HEK293 (cell line): ENCODE results near the gene CUL7.

ENCODE experiments used
- KLF8 ChIP-seq: fragments of 450-650 bp; formaldehyde crosslinking; IDR thresholded peaks from 2 replicates; pipeline ENCODE4 v1.5.1; 2016; ENCODE audit warnings: missing biosample characterization, missing genetic modification characterization
- MEIS1 ChIP-seq: sonication (generic); formaldehyde crosslinking; IDR thresholded peaks from 2 replicates; pipeline ENCODE4 v1.8.1; 2022; ENCODE audit warnings: missing genetic modification reagents, mild to moderate bottlenecking, borderline replicate concordance
- RBAK ChIP-seq: fragments of 450-650 bp; formaldehyde crosslinking; IDR thresholded peaks from 2 replicates; pipeline ENCODE4 v1.5.1; 2016; ENCODE audit warnings: missing biosample characterization, missing genetic modification characterization
- SCRT1 ChIP-seq: fragments of 450-650 bp; formaldehyde crosslinking; IDR thresholded peaks from 2 replicates; pipeline ENCODE4 v1.5.1; 2016; ENCODE audit warnings: missing biosample characterization, missing genetic modification characterization, borderline replicate concordance
- YY2 ChIP-seq: fragments of 450-650 bp; formaldehyde crosslinking; IDR thresholded peaks from 2 replicates; pipeline ENCODE4 v1.5.1; 2016; ENCODE audit warnings: missing biosample characterization, missing genetic modification characterization
- ZBTB21 ChIP-seq: fragments of 450-650 bp; formaldehyde crosslinking; IDR thresholded peaks from 2 replicates; pipeline ENCODE4 v1.5.1; 2017; ENCODE audit warnings: missing biosample characterization, missing genetic modification characterization
- ZNF146 ChIP-seq: fragments of 450-650 bp; formaldehyde crosslinking; IDR thresholded peaks from 2 replicates; pipeline ENCODE4 v1.5.1; 2016; ENCODE audit warnings: missing biosample characterization, missing genetic modification characterization
- ZNF169 ChIP-seq: fragments of 450-650 bp; formaldehyde crosslinking; IDR thresholded peaks from 2 replicates; pipeline ENCODE4 v1.5.1; 2016; ENCODE audit warnings: missing biosample characterization, missing genetic modification characterization
- ZNF184 ChIP-seq: fragments of 450-650 bp; IDR thresholded peaks from 2 replicates; pipeline ENCODE4 v1.5.1; 2018; ENCODE audit warnings: missing biosample characterization, mild to moderate bottlenecking, missing genetic modification characterization
- ZNF19 ChIP-seq: fragments of 450-650 bp; formaldehyde crosslinking; IDR thresholded peaks from 2 replicates; pipeline ENCODE4; 2016; ENCODE audit warnings: missing biosample characterization, missing genetic modification characterization, low read depth
- ZNF211 ChIP-seq: fragments of 450-650 bp; formaldehyde crosslinking; IDR thresholded peaks from 2 replicates; pipeline ENCODE4 v1.5.1; 2016; ENCODE audit warnings: low read depth, missing biosample characterization, missing genetic modification characterization
- ZNF23 ChIP-seq: fragments of 450-650 bp; formaldehyde crosslinking; IDR thresholded peaks from 2 replicates; pipeline ENCODE4 v1.5.1; 2016; ENCODE audit warnings: missing biosample characterization, missing genetic modification characterization, borderline replicate concordance
- ZNF292 ChIP-seq: fragments of 450-650 bp; formaldehyde crosslinking; IDR thresholded peaks from 2 replicates; pipeline ENCODE4 v1.5.1; 2016; ENCODE audit warnings: low read depth, missing biosample characterization, missing genetic modification characterization, borderline replicate concordance
- ZNF391 ChIP-seq: fragments of 450-650 bp; formaldehyde crosslinking; IDR thresholded peaks from 2 replicates; pipeline ENCODE4 v1.5.1; 2016; ENCODE audit warnings: low read depth, missing biosample characterization, missing genetic modification characterization, borderline replicate concordance
- ZNF48 ChIP-seq: fragments of 450-650 bp; formaldehyde crosslinking; IDR thresholded peaks from 2 replicates; pipeline ENCODE4 v1.5.1; 2016; ENCODE audit warnings: missing biosample characterization, missing genetic modification characterization
- ZNF585B ChIP-seq: fragments of 450-650 bp; formaldehyde crosslinking; IDR thresholded peaks from 2 replicates; pipeline ENCODE4 v1.5.1; 2016; ENCODE audit warnings: missing biosample characterization, missing genetic modification characterization
- ZNF670 ChIP-seq: fragments of 450-650 bp; formaldehyde crosslinking; IDR thresholded peaks from 2 replicates; pipeline ENCODE4 v1.5.1; 2016; ENCODE audit warnings: missing biosample characterization, missing genetic modification characterization, low read depth
- ZNF777 ChIP-seq: fragments of 450-650 bp; formaldehyde crosslinking; IDR thresholded peaks from 2 replicates; pipeline ENCODE4 v1.5.1; 2017; ENCODE audit warnings: missing biosample characterization, missing genetic modification characterization, borderline replicate concordance
- ZNF785 ChIP-seq: fragments of 450-650 bp; formaldehyde crosslinking; IDR thresholded peaks from 2 replicates; pipeline ENCODE4 v1.5.1; 2016; ENCODE audit warnings: missing biosample characterization, missing genetic modification characterization
- ZNF843 ChIP-seq: fragments of 450-650 bp; formaldehyde crosslinking; IDR thresholded peaks from 2 replicates; pipeline ENCODE4 v1.5.1; 2016; ENCODE audit warnings: missing biosample characterization, missing genetic modification characterization
- TF ChIP-seq, protein P1 (sequence below): fragments of 450-650 bp; formaldehyde crosslinking; IDR thresholded peaks from 2 replicates; pipeline ENCODE4 v1.5.1; 2016; ENCODE audit warnings: missing biosample characterization, missing genetic modification characterization
- TF ChIP-seq, protein P2 (sequence below): fragments of 450-650 bp; formaldehyde crosslinking; IDR thresholded peaks from 2 replicates; pipeline ENCODE4 v1.5.1; 2016; ENCODE audit warnings: missing biosample characterization, missing genetic modification characterization, low read depth
- TF ChIP-seq, protein P3 (sequence below): fragments of 450-650 bp; formaldehyde crosslinking; IDR thresholded peaks from 2 replicates; pipeline ENCODE4 v1.5.1; 2016; ENCODE audit warnings: missing biosample characterization, missing genetic modification characterization
- TF ChIP-seq, protein P4 (sequence below): IDR thresholded peaks from 2 replicates; pipeline ENCODE4 v1.6.1; 2011; ENCODE audit warnings: mild to moderate bottlenecking, low read depth, low read length, borderline replicate concordance
- TF ChIP-seq, protein P5 (sequence below): fragments of 450-650 bp; formaldehyde crosslinking; IDR thresholded peaks from 2 replicates; pipeline ENCODE4 v1.5.1; 2016; ENCODE audit warnings: missing biosample characterization, missing genetic modification characterization
- TF ChIP-seq, protein P6 (sequence below): fragments of 450-650 bp; formaldehyde crosslinking; IDR thresholded peaks from 2 replicates; pipeline ENCODE4 v1.5.1; 2016; ENCODE audit warnings: missing biosample characterization, missing genetic modification characterization

The CUL7 gene

DNA sequence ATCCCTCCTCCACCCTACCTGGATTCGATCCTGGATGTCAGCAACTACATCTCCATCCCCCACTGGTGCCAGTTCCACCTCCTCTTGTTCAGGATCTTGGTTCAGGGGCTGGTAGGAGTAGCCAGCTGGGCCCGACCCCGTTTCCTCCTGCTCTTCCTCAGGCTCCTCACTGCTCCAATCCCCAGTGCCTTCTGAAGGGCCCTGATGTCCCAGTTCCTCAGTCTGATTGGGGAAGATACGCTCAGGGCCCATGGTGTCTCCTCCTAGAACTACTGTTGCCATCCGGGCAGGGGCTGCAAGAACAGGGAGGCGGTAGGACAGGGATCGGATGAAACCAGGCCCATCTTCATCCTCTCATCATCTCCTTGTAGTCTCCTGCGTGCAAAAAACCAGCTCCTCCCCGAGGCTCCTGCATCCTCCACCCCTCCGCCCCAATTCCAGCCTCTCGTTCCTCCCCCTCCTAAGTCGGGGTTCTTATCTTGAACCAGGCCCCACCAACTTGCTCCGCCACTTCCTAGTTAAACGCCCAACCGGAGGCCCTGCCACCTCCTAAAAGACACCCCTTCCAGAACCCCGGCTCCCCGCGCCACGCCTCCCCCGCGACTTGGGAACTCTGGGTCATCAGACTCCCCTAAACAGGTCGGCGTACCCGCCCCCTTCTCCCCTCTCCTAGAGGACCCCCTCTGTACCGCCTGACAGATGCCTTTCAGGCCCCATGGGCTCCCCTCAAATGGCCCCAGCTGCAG lies 40.4 kb downstream of the CUL7 start (continued):
- TF ChIP-seq YY2 (tag by site-specific recombination) (no peak), ZNF211 (tag by site-specific recombination) (no peak), ZNF19 (tag by site-specific recombination) (no peak), SCRT1 (tag by site-specific recombination) (no peak), ZNF184 (tag by site-specific recombination) (no peak), ZNF391 (tag by site-specific recombination) (0 out of 2 replicates have a peak, but pooled peaks have one; percentile 62), ZNF785 (tag by site-specific recombination) (no peak), RBAK (no peak), ZNF292 (tag by site-specific recombination) (no peak), KLF8 (tag by site-specific recombination) (no peak; the same call in 1 of the 2 replicates), ZNF843 (tag by site-specific recombination) (peak; percentile 30; the same call in 1 of the 2 replicates), ZNF23 (tag by site-specific recombination) (no peak), ZNF777 (no peak), MEIS1 (CRISPR knock-in tag) (no peak), ZNF169 (tag by site-specific recombination) (no peak), ZBTB21 (peak; percentile 45; the same call in 1 of the 2 replicates), ZNF585B (no peak), ZNF146 (tag by site-specific recombination) (no peak), ZNF670 (tag by site-specific recombination) (no peak), ZNF48 (no peak)
- TF ChIP-seq, protein P1, sequence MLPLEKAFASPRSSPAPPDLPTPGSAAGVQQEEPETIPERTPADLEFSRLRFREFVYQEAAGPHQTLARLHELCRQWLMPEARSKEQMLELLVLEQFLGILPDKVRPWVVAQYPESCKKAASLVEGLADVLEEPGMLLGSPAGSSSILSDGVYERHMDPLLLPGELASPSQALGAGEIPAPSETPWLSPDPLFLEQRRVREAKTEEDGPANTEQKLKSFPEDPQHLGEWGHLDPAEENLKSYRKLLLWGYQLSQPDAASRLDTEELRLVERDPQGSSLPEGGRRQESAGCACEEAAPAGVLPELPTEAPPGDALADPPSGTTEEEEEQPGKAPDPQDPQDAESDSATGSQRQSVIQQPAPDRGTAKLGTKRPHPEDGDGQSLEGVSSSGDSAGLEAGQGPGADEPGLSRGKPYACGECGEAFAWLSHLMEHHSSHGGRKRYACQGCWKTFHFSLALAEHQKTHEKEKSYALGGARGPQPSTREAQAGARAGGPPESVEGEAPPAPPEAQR (tag by site-specific recombination), result no peak
- TF ChIP-seq, protein P2, sequence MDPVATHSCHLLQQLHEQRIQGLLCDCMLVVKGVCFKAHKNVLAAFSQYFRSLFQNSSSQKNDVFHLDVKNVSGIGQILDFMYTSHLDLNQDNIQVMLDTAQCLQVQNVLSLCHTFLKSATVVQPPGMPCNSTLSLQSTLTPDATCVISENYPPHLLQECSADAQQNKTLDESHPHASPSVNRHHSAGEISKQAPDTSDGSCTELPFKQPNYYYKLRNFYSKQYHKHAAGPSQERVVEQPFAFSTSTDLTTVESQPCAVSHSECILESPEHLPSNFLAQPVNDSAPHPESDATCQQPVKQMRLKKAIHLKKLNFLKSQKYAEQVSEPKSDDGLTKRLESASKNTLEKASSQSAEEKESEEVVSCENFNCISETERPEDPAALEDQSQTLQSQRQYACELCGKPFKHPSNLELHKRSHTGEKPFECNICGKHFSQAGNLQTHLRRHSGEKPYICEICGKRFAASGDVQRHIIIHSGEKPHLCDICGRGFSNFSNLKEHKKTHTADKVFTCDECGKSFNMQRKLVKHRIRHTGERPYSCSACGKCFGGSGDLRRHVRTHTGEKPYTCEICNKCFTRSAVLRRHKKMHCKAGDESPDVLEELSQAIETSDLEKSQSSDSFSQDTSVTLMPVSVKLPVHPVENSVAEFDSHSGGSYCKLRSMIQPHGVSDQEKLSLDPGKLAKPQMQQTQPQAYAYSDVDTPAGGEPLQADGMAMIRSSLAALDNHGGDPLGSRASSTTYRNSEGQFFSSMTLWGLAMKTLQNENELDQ (tag by site-specific recombination), result no peak
- TF ChIP-seq, protein P3, sequence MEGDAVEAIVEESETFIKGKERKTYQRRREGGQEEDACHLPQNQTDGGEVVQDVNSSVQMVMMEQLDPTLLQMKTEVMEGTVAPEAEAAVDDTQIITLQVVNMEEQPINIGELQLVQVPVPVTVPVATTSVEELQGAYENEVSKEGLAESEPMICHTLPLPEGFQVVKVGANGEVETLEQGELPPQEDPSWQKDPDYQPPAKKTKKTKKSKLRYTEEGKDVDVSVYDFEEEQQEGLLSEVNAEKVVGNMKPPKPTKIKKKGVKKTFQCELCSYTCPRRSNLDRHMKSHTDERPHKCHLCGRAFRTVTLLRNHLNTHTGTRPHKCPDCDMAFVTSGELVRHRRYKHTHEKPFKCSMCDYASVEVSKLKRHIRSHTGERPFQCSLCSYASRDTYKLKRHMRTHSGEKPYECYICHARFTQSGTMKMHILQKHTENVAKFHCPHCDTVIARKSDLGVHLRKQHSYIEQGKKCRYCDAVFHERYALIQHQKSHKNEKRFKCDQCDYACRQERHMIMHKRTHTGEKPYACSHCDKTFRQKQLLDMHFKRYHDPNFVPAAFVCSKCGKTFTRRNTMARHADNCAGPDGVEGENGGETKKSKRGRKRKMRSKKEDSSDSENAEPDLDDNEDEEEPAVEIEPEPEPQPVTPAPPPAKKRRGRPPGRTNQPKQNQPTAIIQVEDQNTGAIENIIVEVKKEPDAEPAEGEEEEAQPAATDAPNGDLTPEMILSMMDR (tag by site-specific recombination), result no peak
- TF ChIP-seq, protein P4, sequence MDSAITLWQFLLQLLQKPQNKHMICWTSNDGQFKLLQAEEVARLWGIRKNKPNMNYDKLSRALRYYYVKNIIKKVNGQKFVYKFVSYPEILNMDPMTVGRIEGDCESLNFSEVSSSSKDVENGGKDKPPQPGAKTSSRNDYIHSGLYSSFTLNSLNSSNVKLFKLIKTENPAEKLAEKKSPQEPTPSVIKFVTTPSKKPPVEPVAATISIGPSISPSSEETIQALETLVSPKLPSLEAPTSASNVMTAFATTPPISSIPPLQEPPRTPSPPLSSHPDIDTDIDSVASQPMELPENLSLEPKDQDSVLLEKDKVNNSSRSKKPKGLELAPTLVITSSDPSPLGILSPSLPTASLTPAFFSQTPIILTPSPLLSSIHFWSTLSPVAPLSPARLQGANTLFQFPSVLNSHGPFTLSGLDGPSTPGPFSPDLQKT, result no peak
- TF ChIP-seq, protein P5, sequence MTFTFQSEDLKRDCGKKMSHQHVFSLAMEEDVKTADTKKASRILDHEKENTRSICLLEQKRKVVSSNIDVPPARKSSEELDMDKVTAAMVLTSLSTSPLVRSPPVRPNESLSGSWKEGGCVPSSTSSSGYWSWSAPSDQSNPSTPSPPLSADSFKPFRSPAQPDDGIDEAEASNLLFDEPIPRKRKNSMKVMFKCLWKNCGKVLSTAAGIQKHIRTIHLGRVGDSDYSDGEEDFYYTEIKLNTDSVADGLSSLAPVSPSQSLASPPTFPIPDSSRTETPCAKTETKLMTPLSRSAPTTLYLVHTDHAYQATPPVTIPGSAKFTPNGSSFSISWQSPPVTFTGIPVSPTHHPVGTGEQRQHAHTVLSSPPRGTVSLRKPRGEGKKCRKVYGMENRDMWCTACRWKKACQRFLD (tag by site-specific recombination), result no peak
- TF ChIP-seq, protein P6, sequence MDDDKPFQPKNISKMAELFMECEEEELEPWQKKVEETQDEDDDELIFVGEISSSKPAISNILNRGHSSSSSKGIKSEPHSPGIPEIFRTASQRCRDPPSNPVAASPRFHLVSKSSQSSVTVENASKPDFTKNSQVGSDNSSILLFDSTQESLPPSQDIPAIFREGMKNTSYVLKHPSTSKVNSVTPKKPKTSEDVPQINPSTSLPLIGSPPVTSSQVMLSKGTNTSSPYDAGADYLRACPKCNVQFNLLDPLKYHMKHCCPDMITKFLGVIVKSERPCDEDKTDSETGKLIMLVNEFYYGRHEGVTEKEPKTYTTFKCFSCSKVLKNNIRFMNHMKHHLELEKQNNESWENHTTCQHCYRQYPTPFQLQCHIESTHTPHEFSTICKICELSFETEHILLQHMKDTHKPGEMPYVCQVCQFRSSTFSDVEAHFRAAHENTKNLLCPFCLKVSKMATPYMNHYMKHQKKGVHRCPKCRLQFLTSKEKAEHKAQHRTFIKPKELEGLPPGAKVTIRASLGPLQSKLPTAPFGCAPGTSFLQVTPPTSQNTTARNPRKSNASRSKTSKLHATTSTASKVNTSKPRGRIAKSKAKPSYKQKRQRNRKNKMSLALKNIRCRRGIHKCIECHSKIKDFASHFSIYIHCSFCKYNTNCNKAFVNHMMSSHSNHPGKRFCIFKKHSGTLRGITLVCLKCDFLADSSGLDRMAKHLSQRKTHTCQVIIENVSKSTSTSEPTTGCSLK (tag by site-specific recombination), result no peak
